ENCODE measurements around the gene CELSR1.
"Not testable (repeated sequence)": the region's sequence is repeated elsewhere in the genome, so short reads cannot be mapped to it uniquely, and the experiment has no call there.

The CELSR1 gene

DNA sequence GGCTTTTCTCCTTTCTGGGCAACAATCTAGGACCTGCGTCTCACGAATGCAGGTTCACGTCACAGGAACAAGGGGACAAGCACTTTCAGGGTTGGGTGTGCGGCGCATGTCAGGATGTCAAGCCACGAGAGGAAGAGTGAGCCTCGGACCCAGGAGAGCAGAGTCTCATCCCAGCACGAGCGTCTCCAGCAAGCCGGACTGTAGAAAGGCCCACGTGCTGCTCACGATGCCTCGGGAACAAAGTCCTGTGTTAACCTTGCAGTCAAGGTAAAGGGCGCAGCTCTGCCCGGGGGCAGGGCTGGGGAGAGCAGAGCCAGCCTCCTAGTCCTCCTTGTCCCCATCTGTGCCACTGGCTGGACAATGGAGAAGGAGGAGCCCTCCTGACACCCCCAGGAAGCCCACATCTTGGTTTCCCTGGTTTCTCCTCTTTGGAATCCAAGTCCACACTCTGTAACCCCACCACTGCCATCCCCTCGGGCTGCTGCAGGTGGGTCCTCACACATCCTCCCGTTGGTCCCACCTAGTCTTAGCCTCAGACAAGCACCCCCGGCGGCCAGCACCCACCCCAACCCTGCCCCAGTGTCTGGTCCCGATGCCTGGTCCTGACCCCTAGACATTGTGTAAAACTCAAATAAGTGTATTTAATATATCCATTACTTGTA, 63.4 kb downstream of the CELSR1 start:
- FAIRE-seq: no peak

DNA sequence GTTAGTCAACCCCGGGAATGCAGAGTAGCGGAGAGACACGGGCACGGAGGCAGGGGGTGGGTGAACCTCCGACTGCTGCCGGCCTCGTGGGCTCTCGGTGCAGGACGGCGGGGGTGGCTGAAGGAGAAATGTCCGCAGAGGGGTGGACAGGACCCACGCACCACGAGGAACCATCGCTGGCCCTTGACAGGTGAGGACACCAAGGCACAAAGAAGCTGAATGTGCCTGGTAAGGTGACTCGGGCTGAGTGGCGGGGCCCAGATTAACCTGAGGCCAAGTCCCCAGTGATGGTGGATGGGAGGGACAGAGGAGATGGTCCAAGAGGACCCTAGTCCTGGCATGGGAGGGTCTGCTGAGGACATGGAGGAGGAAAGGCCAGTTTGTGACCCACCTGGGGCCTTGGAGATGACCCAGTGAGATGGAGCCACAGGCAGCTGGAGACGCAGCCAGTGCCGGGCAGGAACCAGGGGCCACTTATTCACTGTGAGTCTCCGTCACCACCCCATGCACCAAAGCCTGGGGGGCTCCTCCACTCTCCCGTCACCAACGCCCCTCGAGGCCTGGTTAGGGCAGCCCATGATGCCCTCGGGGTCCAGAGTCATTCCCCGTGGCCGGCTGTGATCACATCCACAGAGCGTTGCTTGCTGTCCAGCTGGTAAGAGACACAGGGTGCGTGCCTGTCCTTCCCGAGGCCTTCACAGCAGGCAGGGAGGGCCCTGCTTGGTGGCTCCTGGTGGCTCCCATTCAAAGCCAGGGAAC, 64.2 kb downstream of the CELSR1 start:
- no peak for FAIRE-seq

DNA sequence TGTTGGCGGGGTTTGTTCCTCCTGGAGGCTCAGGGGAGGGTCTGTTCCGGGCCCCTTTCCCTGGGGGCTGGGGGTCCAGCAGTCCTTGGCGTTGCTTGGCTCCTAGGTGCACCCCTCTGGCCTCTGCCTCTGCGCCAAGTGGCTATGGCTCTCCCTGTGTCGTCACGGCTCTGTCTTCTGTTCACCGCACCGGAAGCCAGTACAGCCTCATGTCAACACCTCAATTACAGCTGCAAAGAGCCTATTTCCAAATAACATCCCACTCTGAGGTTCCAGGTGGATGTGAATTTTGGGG, 64.8 kb downstream of the CELSR1 start:
- FAIRE-seq: no peak

DNA sequence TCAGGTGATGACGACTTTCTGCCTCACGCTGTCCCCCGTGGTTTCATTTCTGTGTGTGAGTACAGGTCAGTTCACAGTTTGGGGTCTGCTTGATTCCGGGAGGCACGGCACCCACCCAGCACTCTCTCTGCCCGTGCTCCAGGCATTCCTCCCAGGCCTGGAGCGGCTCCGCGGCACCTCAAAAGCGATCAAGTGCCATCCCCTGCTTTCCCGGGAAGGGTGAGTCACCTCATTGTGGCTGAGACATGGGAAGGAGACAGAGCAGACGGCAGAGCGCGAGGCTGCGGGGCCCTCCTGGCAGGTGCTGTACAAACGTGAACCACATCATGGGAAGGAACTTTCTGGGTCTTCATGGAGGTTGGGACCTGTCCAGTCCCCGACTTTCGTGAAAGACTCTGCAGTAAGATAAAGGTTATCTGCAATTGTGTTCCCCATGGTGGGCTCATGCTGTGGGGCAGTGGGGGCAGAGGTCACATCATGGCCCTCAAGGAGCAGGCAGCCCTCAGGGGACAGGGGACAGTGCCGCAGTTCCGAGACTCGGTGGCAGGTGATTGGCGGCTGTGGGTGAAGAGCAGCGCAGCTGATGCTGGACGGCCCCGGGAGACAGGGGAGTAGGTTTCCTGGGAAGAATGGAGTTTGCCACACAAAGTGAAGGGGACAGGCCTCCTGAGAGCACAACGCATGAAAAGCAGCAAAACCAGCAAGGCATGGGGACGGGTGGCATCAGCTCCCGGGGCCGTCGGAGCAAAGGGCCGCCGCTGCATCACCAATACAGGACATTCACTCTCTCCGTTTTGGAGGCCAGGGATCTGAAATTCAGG, 65.3 kb downstream of the CELSR1 start:
- FAIRE-seq: no peak

DNA sequence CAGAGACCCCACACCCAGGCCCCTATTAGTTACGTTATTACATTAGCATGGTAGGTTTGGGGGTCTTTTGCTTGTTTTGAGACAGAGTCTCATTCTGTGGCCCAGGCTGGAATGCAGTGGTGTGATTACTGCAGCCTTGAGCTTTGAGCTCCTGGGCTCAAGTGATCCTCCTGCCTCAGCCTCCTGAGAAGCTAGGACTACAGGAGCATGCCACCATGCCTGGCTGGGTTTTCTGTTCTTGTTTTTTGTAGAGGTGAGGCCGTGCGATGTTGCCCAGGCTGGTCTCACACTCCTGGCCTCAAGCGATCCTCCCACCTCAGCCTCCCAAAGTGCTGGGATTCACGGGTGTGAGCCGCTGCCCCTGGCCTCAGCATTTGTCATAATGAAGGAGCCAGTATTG, 66.1 kb downstream of the CELSR1 start:
- FAIRE-seq: not testable (repeated sequence)

DNA sequence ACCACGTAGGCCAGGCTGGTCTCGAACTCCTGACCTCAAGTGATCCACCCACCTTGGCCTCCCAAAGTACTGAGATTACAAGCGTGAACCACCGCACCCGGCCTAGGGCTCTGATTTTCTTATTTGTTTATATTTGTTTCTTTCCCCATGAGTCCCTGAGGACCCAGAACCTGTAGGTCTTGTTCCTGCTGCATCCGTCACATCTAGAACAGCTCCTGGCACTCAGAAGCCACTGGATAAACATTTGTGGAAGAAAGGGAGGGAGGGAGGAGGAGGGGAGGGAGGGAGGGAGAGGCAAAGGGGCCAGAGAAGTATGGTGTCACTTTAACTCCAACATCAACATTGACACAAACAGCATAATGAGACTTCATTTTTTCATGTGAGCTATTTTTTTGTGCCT, 67.7 kb downstream of the CELSR1 start:
- no peak for FAIRE-seq

DNA sequence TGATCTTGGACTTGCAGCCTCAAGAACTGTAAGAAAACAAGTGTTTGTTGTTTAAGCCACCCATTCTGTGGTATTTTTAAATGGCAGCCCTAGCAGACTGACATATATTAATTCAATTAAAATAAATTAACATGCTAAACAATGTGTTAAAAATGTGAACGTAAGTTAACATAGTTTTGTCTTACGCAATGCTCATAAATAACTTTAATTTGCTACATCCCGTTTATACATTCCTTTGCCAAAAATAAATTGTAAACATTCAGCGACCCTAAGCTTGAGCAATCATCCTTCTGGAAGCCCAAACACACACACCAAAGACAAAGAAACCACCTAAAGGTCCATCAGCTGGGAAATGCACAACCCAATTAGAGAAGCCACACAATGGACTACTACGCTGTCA, 70.4 kb downstream of the CELSR1 start:
- no peak for FAIRE-seq

DNA sequence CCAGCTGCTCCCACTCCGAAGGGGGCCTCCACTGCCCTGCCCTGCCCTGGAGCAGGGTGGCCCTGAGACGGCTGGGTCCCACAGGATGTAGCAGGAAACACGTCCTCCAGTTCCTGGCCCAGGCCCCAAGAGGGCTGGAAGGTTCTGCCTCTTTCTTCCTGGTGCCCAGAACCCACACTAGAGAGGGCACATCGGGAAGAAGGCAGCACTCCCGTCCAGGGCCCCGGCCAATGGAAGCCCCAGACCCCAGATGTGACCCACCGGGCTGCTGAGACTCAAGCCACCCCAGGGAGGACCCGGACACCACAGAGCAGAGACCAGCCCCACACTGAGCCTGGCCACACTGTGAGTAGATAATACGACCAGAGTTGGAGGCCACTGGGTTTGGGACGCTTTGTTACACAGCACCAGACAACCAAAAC, 71.2 kb downstream of the CELSR1 start:
- FAIRE-seq: no peak

DNA sequence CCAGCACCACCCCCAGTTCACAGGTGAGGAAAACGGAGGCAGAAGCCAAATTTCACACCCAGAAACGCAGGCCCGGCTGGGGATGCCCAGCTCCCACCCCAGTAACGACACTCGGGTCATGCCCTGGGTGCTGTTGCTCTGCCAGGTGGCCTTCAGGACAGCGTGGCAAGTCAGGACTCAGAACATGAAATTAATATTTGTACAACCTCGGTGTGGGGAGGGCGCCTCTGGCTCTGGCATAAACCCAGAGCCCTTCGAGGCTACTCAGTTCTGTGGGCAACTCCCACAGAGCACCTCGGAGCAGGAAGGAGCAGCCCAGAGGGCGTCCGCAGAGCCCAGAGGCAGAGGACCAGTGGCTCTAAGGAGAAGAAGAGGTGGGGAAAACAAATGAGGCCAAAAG, 71.6 kb downstream of the CELSR1 start:
- FAIRE-seq: no peak

DNA sequence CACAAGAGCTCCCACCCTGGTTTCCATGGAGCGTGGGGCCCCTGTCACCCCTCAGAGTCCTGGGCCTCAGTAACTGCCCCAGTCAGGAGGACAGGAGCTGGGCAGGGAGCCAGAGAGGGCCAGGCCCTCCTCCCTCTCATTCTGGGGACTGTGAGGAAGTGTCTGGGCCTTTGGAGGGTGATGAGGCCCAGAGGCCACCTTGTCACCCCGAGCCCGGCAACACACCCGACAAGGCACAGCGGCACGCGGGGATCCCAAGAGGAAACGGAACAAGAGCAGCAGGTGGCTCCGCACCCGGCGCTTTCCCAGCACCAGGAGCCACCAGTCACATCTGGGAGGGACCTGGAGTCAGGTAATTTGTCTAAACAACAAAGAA, 72.1 kb downstream of the CELSR1 start:
- no peak for FAIRE-seq

DNA sequence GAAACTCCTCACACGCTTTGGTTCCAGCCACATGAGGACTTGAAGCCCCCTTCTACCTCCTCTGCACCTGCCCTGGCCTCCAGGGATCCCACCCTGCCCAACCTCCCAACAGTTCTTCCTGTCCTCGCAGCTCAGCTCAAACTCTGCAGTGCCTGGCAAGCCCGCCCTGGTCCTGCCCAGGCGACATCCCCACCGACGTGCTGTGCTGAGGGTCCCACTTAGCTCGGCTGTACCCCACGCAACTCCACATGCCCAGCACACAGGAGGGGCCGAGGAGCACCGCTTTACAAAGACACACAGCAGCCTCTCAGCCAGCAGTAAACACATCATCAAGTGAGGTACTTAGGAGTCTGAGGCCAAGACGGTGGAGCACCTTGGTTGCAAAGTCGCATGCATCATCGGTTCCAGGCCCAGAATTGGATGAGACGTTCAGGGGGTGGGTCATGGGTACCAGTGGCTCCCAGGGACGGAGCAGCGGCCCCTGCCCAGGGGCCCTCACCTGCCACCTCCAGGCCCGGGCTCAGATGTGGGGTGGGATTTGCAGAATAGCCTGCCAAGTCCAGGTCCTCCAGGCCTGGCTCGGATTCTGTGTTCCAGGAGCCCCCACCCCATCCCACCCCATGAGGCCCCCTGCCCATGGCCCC, 72.6 kb downstream of the CELSR1 start:
- FAIRE-seq: no peak

DNA sequence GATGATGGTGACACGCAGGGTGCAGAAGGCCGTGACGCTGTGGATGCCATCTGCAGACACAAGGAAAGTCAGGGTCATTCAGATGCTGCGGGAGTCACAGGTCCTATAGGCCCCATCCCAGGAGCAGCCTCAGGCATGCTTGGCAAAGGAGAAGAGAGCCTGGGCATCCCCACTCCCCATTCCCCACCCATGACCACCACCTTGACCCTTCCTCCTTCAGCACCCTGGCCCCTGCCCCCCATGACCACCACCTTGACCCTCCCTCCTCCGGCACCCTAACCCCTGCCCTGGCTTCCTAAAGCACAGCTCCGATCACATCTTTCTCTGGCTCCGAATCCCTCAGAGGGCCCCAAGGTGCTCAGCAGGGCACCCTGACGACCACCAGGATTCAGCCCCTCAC, 73.1 kb downstream of the CELSR1 start:
- no peak for FAIRE-seq

DNA sequence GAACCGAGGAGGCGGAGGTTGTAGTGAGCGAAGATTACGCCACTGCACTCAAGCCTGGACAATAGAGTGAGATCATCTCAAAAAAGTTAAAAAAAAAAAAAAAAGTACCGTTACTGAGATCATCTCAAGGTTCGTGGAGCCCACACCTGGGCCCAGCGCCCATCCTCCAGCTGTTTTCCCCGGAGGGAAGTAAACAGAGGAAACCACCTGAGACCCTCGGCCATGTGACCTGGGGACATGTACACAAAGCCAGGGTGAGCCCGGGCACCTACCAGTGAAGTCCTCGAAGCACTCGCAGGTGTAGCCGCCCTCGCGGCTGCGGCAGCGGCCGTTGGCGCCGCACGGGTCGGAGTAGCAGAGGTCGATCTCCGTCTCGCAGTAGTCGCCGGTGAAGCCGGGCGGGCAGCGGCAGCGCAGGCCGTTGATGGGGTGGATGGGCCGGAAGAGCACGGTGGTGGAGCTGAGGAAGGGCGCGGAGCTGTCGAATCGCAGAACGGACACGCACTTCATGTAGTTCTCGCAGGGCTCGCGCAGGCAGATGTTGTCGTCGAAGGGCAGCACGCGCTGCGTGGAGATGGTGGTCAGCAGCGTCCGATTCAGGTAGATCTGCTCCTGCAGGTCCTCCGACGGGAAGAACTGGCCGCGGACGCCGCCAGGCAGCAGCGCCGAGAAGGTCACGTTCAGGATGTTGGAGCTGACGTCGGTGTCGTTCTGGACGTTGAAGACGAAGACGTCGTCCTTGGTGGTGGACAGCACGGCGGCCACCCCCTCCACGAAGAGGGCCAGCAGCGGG, 73.8 kb downstream of the CELSR1 start:
- no peak for FAIRE-seq

DNA sequence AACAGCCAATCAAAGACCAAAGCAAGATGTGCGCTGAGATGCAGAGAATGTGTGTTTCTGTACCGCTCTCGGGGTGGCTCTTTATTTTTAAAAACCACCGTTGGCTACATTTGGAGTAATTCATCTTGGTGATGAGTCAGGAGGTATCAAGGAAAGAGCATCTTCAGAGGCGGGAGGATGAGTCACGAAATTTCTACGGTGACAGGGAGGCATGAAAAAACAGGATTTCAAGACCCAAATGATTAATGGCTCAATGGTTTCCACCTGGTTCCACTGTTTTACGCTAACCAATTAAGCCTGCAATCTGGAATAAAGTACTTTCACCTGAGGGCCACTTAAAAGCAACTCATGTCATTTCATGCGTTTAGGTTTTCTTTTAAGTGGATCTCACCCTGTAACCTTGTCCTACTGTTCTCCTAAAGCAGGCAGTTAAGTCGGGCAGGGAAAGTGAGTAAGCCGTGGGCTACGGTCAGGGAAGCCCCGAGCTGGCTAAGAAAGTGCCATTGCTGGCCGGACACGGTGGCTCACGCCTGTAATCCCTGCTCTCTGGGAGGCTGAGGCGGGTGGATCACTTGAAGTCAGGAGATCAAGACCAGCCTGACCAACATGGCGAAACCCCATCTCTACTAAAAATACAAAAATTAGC, 74.6 kb downstream of the CELSR1 start:
- FAIRE-seq: no peak

DNA sequence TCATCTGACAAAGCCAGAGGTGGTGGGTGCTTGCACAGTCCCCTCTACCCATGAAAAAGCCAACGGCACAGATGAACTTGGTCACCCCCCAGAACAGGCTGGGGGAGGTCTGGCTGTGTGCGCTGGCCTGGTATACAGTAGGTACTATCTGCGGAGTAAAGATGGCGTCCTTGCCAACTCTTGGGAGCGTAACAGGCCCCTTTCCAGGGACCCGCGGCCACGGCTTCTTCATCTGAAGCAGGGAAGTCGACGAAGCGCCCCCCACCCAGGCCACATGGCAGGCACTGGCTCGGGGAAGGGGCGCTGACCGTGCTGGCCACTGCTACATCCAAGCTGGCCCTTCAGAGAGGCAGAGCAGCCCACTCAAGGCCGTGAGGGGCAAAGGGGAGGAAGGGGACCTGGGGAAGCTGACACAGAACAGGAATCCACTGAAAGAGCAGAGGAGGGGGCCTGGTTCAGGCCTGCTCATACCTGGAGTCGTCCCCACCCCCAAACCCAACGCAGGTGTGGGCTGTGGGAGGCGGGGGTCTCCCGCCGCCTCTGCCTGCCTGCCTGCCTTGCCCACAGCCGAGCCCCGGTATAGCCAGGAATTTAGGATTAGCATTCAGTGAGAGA, 75.7 kb downstream of the CELSR1 start:
- FAIRE-seq: no peak

DNA sequence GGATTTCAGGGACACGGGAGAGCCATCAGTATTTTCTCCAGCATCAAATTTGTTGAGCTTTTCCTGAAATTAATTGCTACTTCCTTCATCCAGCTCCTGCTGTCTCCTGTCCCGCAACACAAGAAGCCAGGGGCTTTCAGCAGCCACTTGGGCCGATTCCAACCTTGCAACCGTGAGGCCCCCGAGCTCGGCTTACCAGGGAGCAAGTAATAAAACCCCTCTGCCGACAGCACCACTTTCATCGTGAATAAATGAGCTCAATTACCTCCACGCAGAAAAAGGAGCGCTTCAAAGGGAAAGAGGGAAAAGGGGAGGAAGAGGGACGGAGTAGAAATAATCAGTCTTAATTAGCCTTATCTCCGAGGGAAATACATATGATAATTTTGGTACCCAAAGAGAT, 76.6 kb downstream of the CELSR1 start:
- no peak for FAIRE-seq

DNA sequence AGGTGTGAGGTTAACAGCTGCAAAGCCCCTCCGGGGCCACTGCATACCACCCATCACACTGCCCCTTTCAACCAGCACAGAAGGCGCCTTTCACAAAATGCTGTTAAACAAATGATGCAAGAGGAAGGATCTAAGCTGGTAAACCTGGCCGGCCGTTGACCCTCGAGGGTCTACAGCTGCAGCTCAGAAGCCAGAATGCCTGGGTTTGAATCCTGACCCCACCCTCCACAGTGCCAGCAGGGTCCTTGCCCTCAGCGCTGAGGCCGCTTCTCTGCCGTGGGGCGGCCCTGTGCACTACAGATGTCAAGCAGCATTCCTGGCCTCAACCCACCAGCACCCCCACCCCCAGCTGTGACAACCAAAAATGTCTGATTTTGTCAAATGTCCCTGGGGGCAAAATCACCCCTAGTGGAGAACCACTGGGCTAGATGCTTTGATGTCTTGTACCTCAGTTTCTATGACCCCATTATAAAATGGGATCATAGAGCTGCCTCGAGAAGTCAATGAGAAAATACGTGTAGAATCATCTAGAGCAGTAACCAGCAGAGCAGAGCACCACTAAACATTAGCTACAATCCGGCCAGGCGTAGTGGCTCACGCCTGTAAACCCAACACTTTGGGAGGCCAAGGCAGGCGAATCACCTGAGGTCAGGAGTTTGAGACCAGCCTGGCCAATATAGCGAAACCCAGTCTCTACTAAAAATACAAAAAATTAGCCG, 77.9 kb downstream of the CELSR1 start:
- no peak for FAIRE-seq

DNA sequence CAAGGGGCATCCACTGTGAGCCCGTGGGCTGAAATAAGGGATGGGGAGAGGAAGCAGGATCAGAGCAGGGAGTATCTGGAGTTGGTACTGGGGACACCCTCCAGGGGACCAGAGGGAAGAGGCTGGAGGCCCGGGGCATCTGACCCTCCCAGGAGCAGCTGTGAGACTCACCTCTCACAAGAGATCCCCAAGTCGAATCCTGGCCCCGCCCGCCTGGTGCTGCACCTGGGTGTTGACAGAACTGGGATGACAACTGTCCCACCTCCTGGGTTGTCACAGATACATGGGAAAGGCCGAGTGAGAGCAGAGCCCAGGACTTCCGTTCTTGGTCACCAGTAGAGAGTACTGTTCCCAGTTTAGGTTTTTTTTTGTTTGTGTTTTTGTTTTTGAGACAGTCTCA, 78.9 kb downstream of the CELSR1 start:
- no peak for FAIRE-seq

DNA sequence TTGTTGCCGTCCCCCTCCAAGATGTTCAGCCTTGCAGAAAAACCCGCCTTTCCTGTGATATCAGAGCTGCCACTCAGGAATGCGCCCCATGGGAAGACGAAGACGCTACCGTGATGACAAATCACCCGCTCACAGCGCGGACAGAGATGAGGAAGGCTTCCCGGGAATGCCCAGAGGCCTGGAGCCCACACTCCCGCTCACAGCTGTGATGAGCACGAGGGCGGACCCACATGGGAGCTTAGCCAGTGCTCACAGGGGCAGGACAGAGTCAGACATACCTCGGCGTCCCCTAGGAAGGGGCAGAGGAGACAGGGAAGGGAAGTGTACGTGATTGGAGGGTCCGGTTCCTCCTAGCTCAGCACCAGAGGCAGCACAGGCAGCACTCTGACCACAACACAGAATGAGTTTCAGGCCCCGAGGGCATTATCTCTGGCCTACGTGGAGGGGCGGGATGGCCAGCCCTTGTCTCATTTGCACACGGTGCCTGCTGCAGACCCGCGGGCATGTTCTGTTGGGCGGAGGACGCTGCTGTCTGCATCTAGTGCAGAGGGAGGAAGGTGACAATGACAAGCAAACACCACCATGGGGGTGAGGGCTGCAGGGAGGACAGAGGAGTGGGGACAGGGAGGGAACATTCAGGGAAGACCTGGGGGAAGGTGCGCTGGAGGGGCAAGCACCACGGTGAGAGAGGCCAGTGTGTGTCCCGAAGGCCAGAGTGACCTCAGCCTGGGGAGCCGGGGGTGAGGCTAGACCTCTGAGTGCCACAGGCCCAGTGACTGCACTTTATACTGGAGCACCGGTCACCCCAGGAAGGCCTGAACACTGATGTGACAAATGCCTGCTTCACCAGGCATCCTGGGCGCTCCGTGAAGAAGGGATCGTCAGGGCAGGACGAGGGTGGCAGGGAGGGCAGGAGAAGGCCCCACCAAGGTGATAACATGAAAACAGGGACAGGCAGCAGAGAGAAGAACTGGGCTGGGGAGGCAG, 79.6 kb downstream of the CELSR1 start:
- no peak for FAIRE-seq

DNA sequence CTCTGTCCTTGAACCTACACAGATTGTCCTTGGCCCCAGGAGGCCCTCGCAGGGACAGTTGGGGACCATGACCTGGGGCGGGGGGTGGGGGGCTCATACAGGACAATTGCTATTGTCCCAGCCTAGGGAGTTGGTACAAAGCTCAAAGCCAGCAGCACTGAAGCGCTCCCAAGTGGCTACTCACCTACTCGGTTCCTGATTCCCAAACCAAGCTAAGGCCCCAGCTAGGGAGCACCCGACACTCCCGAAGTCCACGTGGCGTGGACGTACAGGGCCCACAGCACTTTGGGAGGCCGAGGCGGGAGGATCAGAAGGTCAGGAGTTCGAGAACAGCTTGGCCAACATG, 80.6 kb downstream of the CELSR1 start:
- FAIRE-seq: no peak
